ENCODE measurements around the gene SESN1. TPM values are rescaled to one million over a fixed set of nuclear protein-coding genes. Genes with fewer than 3 reads are reported as not detected.

Gene SESN1
- total RNA-seq, 2 experiments from 2014 or later, result 22.1 to 23.3 TPM

GRCh38 chr6:109028439-109028838, 66.2 kb downstream of the SESN1 start:
- DNase-seq (no peak), ATAC-seq (no peak)
- Mint-ChIP-seq H3K27me3 (no peaks in the 10 kb centered on the region), H3K4me3 (no peak overlapping the region), H3K4me1 (ENCODE audit: low read depth) (peaks cover 15% of the 10 kb centered on the region), H3K9me3 (no peaks in the 10 kb centered on the region), H3K27ac (no peak overlapping the region), H3K36me3 (ENCODE audit: low read depth) (no peaks in the 10 kb centered on the region)
- CTCF ChIA-PET, result interaction anchor here (1.5 kb wide), 1 partner anchor 22 kb away, joined by 4 read pairs; no protein-coding TSS in a partner anchor
- TF ChIP-seq CTCF (IDR thresholded peaks at IDR 0.05), result no peak
- POLR2A ChIA-PET, result interaction anchor here (0.7 kb wide), 1 partner anchor 392 kb away, joined by 3 read pairs; no protein-coding TSS in a partner anchor
- intact Hi-C loops (cut with micrococcal nuclease), result no loop called here

GRCh38 chr6:109027964-109028363, 66.7 kb downstream of the SESN1 start:
- intact Hi-C loops (cut with micrococcal nuclease), result no loop called here
- no peak for TF ChIP-seq CTCF (IDR thresholded peaks at IDR 0.05)
- ChIA-PET CTCF (no interaction called here), POLR2A (no interaction called here)
- no peaks in the 10 kb centered on the region for H3K9me3 Mint-ChIP-seq
- ATAC-seq, result no peak
- no peak overlapping the region for H3K4me3 Mint-ChIP-seq
- H3K27me3 Mint-ChIP-seq, result no peaks in the 10 kb centered on the region
- DNase-seq, result no peak
- H3K27ac Mint-ChIP-seq, result no peak overlapping the region
- H3K4me1 Mint-ChIP-seq (ENCODE audit: low read depth), result peaks cover 16% of the 10 kb centered on the region
- H3K36me3 Mint-ChIP-seq (ENCODE audit: low read depth), result no peaks in the 10 kb centered on the region

- H3K4me3 Mint-ChIP-seq, result no peak overlapping the region
- POLR2A ChIA-PET, result no interaction called here
- H3K27ac Mint-ChIP-seq, result peak overlapping the region; percentile 27
- no peaks in the 10 kb centered on the region for H3K9me3 Mint-ChIP-seq
- TF ChIP-seq CTCF (IDR thresholded peaks at IDR 0.05), result no peak
- intact Hi-C loops (cut with micrococcal nuclease), result no loop called here
- H3K4me1 Mint-ChIP-seq (ENCODE audit: low read depth), result peaks cover 19% of the 10 kb centered on the region
- CTCF ChIA-PET, result interaction anchor here (0.6 to 1.3 kb wide), 3 partner anchors 12 to 190 kb away, joined by 3 to 6 read pairs (median 3); no protein-coding TSS in a partner anchor
- DNase-seq, result no peak
- H3K27me3 Mint-ChIP-seq, result no peaks in the 10 kb centered on the region
- H3K36me3 Mint-ChIP-seq (ENCODE audit: low read depth), result no peaks in the 10 kb centered on the region
- no peak for ATAC-seq
These were observed 69.0 kb downstream of the SESN1 start for GRCh38 chr6:109025639-109026038.

- TF ChIP-seq CTCF (IDR thresholded peaks at IDR 0.05), result no peak
- Mint-ChIP-seq H3K27me3 (no peaks in the 10 kb centered on the region), H3K27ac (no peak overlapping the region), H3K4me3 (no peak overlapping the region), H3K4me1 (ENCODE audit: low read depth) (peaks cover 25% of the 10 kb centered on the region), H3K36me3 (ENCODE audit: low read depth) (no peaks in the 10 kb centered on the region), H3K9me3 (no peaks in the 10 kb centered on the region)
- intact Hi-C loops (cut with micrococcal nuclease), result no loop called here
- ATAC-seq, result no peak
- no peak for DNase-seq
- CTCF ChIA-PET, result no interaction called here
- POLR2A ChIA-PET, result no interaction called here
These were observed 69.9 kb downstream of the SESN1 start for GRCh38 chr6:109024784-109025183.

- ChIA-PET CTCF (no interaction called here), POLR2A (interaction anchor here (0.7 kb wide), 1 partner anchor 468 kb away, joined by 3 read pairs; no protein-coding TSS in a partner anchor)
- Mint-ChIP-seq H3K4me3 (no peak overlapping the region), H3K9me3 (no peaks in the 10 kb centered on the region), H3K27me3 (no peaks in the 10 kb centered on the region), H3K27ac (no peak overlapping the region), H3K36me3 (ENCODE audit: low read depth) (no peaks in the 10 kb centered on the region), H3K4me1 (ENCODE audit: low read depth) (peaks cover 28% of the 10 kb centered on the region)
- intact Hi-C loops (cut with micrococcal nuclease), result no loop called here
- no peak for TF ChIP-seq CTCF (IDR thresholded peaks at IDR 0.05)
- ATAC-seq (no peak), DNase-seq (no peak)
These were observed 70.3 kb downstream of the SESN1 start for GRCh38 chr6:109024368-109024767.
